Effector CD4-positive, alpha-beta T cell (primary cell): ENCODE measurements around the gene FGFR2.
"Not testable (repeated sequence)": the region's sequence is repeated elsewhere in the genome, so short reads cannot be mapped to it uniquely, and the experiment has no call there.

ENCODE experiments used
- DNase-seq: peaks from one replicate; pipeline ENCODE4 v3.0.0-alpha.2; 2020

FGFR2 gene

GRCh38 chr10:121520526-121520925 lies 77.7 kb downstream of the FGFR2 start:
- not testable (repeated sequence) for DNase-seq

- DNase-seq: no peak
Measured at GRCh38 chr10:121519901-121520493, 78.2 kb downstream of the FGFR2 start.

GRCh38 chr10:121519411-121519810 lies 78.8 kb downstream of the FGFR2 start:
- no peak for DNase-seq

- DNase-seq: no peak
Measured at GRCh38 chr10:121518333-121518732, 79.9 kb downstream of the FGFR2 start.

- DNase-seq: no peak
Measured at GRCh38 chr10:121516093-121516865, 82.0 kb downstream of the FGFR2 start.

- no peak for DNase-seq
Measured at GRCh38 chr10:121514141-121514865, 83.9 kb downstream of the FGFR2 start.

- DNase-seq: no peak
Measured at GRCh38 chr10:121511943-121512342, 86.3 kb downstream of the FGFR2 start.

GRCh38 chr10:121511460-121511859 lies 86.8 kb downstream of the FGFR2 start:
- DNase-seq: no peak

- DNase-seq: no peak
Measured at GRCh38 chr10:121510201-121510771, 88.0 kb downstream of the FGFR2 start.

- no peak for DNase-seq
Measured at GRCh38 chr10:121509796-121510195, 88.4 kb downstream of the FGFR2 start.

GRCh38 chr10:121509112-121509511 lies 89.1 kb downstream of the FGFR2 start:
- no peak for DNase-seq

GRCh38 chr10:121503587-121504051 lies 94.6 kb downstream of the FGFR2 start:
- DNase-seq: no peak

GRCh38 chr10:121501796-121502195 lies 96.4 kb downstream of the FGFR2 start:
- DNase-seq: no peak

GRCh38 chr10:121500701-121501332 lies 97.4 kb downstream of the FGFR2 start:
- DNase-seq: no peak

- no peak for DNase-seq
Measured at GRCh38 chr10:121497513-121498470, 100.5 kb downstream of the FGFR2 start.

GRCh38 chr10:121495719-121496118 lies 102.5 kb downstream of the FGFR2 start:
- no peak for DNase-seq

- DNase-seq: no peak
Measured at GRCh38 chr10:121494296-121494695, 103.9 kb downstream of the FGFR2 start.

- DNase-seq: no peak
Measured at GRCh38 chr10:121493521-121493920, 104.7 kb downstream of the FGFR2 start.

GRCh38 chr10:121490871-121491519 lies 107.2 kb downstream of the FGFR2 start:
- no peak for DNase-seq

- no peak for DNase-seq
Measured at GRCh38 chr10:121485436-121486139, 112.7 kb downstream of the FGFR2 start.
